Gastrocnemius medialis (tissue), 4 donors: ENCODE results near the gene FBXW2.

ENCODE experiments used
- POLR2A ChIP-seq, 2 donors: fragments of 450-650 bp; IDR thresholded peaks; one replicate each; pipeline ENCODE4 v1.6.1; 2017; ENCODE audit warnings: antibody characterized with exemption in 2 of 2, mild to moderate bottlenecking in 2 of 2, moderate library complexity in 2 of 2
- TF ChIP-seq, protein P1 (sequence below), 5 experiments: fragments of 450-650 bp in 3 of 5; fragments of 200-600 bp in 2 of 5; sonication (generic) in 2 of 5; IDR thresholded peaks in 4 of 5; conservative IDR thresholded peaks in 1 of 5; 1 replicate in 4 of 5; 2 replicates in 1 of 5; pipeline ENCODE4 v1.5.1; 2016 to 2019; ENCODE audit warnings: antibody characterized with exemption in 5 of 5, mild to moderate bottlenecking in 3 of 5, moderate library complexity in 3 of 5

DNA sequence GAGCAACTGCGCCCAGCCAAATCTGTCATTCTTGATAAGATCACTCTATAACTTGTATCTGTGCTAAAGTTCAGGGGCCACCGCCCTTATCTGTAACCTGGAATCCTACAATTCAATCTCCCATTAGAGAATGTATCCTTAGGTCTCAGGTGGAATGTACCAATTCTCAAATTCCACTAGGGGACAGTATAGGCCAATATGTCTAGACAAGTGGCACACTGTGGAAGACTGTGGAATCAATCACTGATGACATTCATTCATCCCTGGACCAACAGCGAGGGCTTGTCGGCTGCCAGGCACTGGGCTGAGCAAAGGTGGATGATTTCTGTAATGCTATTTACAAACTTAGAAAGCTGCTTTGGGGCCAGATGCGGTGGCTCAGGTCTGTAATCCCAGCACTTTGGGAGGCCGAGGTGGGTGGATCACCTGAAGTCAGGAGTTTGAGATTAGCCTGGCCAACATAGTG is 50.2 kb downstream of the FBXW2 start:
- TF ChIP-seq, protein P1, sequence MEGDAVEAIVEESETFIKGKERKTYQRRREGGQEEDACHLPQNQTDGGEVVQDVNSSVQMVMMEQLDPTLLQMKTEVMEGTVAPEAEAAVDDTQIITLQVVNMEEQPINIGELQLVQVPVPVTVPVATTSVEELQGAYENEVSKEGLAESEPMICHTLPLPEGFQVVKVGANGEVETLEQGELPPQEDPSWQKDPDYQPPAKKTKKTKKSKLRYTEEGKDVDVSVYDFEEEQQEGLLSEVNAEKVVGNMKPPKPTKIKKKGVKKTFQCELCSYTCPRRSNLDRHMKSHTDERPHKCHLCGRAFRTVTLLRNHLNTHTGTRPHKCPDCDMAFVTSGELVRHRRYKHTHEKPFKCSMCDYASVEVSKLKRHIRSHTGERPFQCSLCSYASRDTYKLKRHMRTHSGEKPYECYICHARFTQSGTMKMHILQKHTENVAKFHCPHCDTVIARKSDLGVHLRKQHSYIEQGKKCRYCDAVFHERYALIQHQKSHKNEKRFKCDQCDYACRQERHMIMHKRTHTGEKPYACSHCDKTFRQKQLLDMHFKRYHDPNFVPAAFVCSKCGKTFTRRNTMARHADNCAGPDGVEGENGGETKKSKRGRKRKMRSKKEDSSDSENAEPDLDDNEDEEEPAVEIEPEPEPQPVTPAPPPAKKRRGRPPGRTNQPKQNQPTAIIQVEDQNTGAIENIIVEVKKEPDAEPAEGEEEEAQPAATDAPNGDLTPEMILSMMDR (IDR thresholded peaks at IDR 0.05 in 4 of 5, conservative IDR thresholded peaks at IDR 0.05 in 1 of 5), result peak in 4 of 5 experiments; percentile 8 to 24 (median 16)
- no peak for TF ChIP-seq POLR2A (IDR thresholded peaks at IDR 0.05)
